22Rv1 (cell line): Measurements from ENCODE around the gene PSMB2.

Source experiments
- CTCF ChIP-seq: fragments of 450-650 bp; IDR thresholded peaks from 2 replicates; pipeline ENCODE4 v1.5.1; 2017; ENCODE audit warnings: mild to moderate bottlenecking
- ZFX ChIP-seq: fragments of 450-650 bp; IDR thresholded peaks from 2 replicates; pipeline ENCODE4 v1.6.1; 2017; ENCODE audit warnings: antibody characterized with exemption, borderline replicate concordance

DNA sequence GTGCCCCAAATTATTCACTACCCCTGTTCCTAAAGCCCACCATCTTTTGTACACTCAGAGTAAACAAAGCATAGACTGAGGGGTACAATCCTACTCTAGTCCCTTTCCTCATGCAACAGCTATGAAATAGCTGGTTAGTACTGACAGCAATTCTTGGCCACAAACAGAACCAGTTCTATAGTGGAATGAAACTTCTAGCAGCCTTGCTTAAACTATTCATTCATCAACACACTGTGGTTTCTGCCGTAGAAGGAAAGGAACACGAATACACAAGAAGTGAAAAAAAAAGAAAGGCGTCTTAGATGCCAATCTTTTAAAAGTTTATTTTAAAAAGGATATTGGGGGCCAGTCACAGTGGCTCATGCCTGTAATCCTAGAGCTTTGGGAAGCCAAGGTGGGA, 9.9 kb downstream of the PSMB2 start:
- TF ChIP-seq CTCF (no peak), ZFX (no peak)
